ENCODE results near the gene PPP2R2C. TPM values are rescaled to one million over a fixed set of nuclear protein-coding genes. Genes with fewer than 3 reads are reported as not detected.

PPP2R2C gene
- total and polyA plus RNA-seq, 2 of the 4 experiments (the other 2 are of a cell fraction), result 0.03 TPM; not detected in 1

- H3K27ac ChIP-seq (ENCODE audit: insufficient read depth, low read length), result no peak overlapping the region
- intact Hi-C loops (cut with micrococcal nuclease), result no loop called here
- TF ChIP-seq RCOR1 (IDR thresholded peaks at IDR 0.05; ENCODE audit: insufficient replicate concordance, low read length), result no peak
- no peak for TF ChIP-seq MAZ (IDR thresholded peaks at IDR 0.05; ENCODE audit: borderline replicate concordance, low read depth, low read length)
- TF ChIP-seq CEBPB (IDR thresholded peaks at IDR 0.05; ENCODE audit: low read depth, low read length), result no peak
- no peak for TF ChIP-seq MAFK (IDR thresholded peaks at IDR 0.05; ENCODE audit: low read depth, low read length)
- no peak for TF ChIP-seq NFE2L2 (IDR thresholded peaks at IDR 0.05; ENCODE audit: low read depth, low read length)
- TF ChIP-seq CHD1 (IDR thresholded peaks at IDR 0.05; ENCODE audit: low read depth, low read length), result no peak
- no peak for TF ChIP-seq BHLHE40 (IDR thresholded peaks at IDR 0.05; ENCODE audit: low read depth, low read length)
- TF ChIP-seq FOS (IDR thresholded peaks at IDR 0.05; ENCODE audit: low read depth, low read length), result no peak
- TF ChIP-seq POLR2A (IDR thresholded peaks at IDR 0.05; ENCODE audit: low read depth, low read length), result no peak
- TF ChIP-seq CTCF (conservative IDR thresholded peaks at IDR 0.05; ENCODE audit: low read depth, low read length), result no peak
- H2BK120ac ChIP-seq (ENCODE audit: low read depth, low read length), result no peak overlapping the region
- no peak overlapping the region for H2BK20ac ChIP-seq (ENCODE audit: low read depth, low read length)
- no TSS peak for BruUV-seq (replicated peaks)
- 0% methylated on average over 1 of the region's 5 CpGs; no CpG with 5 or more reads in 1 of the 2 experiments for WGBS, 2 experiments (ENCODE audit: extremely low coverage in 2 of 2, insufficient read length in 1 of 2)
- H3K27me3 ChIP-seq (ENCODE audit: control insufficient read depth, insufficient read depth, low read length), result no peaks in the 10 kb centered on the region; the same call in 1 of the 2 replicates
- H3K9me1 ChIP-seq (ENCODE audit: insufficient read depth, low read length), result no peaks in the 10 kb centered on the region
- no peaks in the 10 kb centered on the region for H3K9me3 ChIP-seq (ENCODE audit: control insufficient read depth, insufficient read depth, low read length)
- H3K36me3 ChIP-seq (ENCODE audit: control insufficient read depth, insufficient read depth, low read length), result no peaks in the 10 kb centered on the region
- no peak for ATAC-seq (ENCODE audit: low read depth)
- dilution Hi-C loops (cut with HindIII; ENCODE audit: low sequenced_read_pairs, unreplicated experiment), result no loop called here
- H3K23ac ChIP-seq (ENCODE audit: low read depth, low read length), result no peak overlapping the region
- no peak overlapping the region for H3K9ac ChIP-seq (ENCODE audit: low read depth, low read length)
- no peaks in the 10 kb centered on the region for H4K20me1 ChIP-seq (ENCODE audit: insufficient read depth, low read length)
- no peak overlapping the region for H2AK9ac ChIP-seq (replicated peaks; ENCODE audit: low read depth, low read length, poor library complexity)
- no peak overlapping the region for H4K8ac ChIP-seq (ENCODE audit: low read depth in 2 of 2, low read length in 2 of 2)
- no peaks in the 10 kb centered on the region for H3K79me1 ChIP-seq (ENCODE audit: low read depth in 1 of 2, low read length in 2 of 2)
- ChIA-PET POLR2A (ENCODE audit: unreplicated experiment) (no interaction called here), CTCF (no interaction called here)
- in situ Hi-C loops (cut with MboI; ENCODE audit: low sequenced_read_pairs), result loop anchor here (25.0 kb wide), 1 partner anchor 388 kb away; no protein-coding TSS in a partner anchor
- H3K56ac ChIP-seq (ENCODE audit: extremely low read depth, insufficient read depth, low read length), result no peak overlapping the region
- H3K4me3 ChIP-seq (ENCODE audit: insufficient read depth, low read depth, low read length), result no peak overlapping the region
- H2BK15ac ChIP-seq (ENCODE audit: low read depth, low read length), result no peak overlapping the region
- no peaks in the 10 kb centered on the region for H3K4me1 ChIP-seq (ENCODE audit: control insufficient read depth, insufficient read depth, low read length)
- no peak overlapping the region for H3K4me2 ChIP-seq (ENCODE audit: low read depth, low read length)
- no peak overlapping the region for H4K5ac ChIP-seq (ENCODE audit: low read depth, low read length)
- no peak for DNase-seq
- H2AK5ac ChIP-seq (ENCODE audit: low read depth, low read length), result no peak overlapping the region
- no peak overlapping the region for H3K18ac ChIP-seq (ENCODE audit: low read depth, low read length)
- H3K4ac ChIP-seq (ENCODE audit: low read depth, low read length), result no peak overlapping the region
- H3K14ac ChIP-seq (replicated peaks; ENCODE audit: low read depth, low read length), result no peak overlapping the region
- no peak overlapping the region for H4K91ac ChIP-seq (ENCODE audit: insufficient read depth, low read depth, low read length)
- no peak overlapping the region for H2BK5ac ChIP-seq (ENCODE audit: low read depth, low read length, poor library complexity, severe bottlenecking)
- no peak overlapping the region for H2AFZ ChIP-seq (replicated peaks; ENCODE audit: low read length, poor library complexity)
Measured at GRCh38 chr4:6425336-6425735, 47.1 kb downstream of the PPP2R2C start.

All from IMR-90 (cell line).